ENCODE results near the gene ESRRG.
"Not testable (repeated sequence)": the region's sequence is repeated elsewhere in the genome, so short reads cannot be mapped to it uniquely, and the experiment has no call there.

The ESRRG gene

DNA sequence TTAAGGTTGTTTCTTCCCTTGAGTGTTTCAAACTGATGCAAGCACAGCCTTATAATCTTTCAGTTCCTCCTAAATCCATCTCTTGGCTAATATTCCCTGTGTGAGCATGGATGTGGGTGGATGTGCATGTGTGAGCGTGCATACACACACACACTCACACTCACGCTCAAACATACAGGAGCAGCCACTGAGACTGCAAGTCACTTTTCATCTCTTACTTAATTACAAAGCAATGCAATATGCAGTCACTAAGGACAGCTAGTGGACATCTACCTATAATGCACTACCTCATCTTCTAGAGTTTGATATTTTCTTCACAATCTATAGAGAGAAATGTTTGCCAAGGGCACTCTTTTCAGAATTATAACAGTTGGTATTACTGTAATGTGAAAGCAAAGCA is 1.4 kb downstream of the ESRRG start:
- Mint-ChIP-seq H3K36me3 (no peaks in the 10 kb centered on the region), H3K4me3 (no peak overlapping the region), H3K4me1 (no peaks in the 10 kb centered on the region), H3K9me3 (no peaks in the 10 kb centered on the region), H3K27ac (no peak overlapping the region), H3K27me3 (peaks cover 13% of the 10 kb centered on the region)

DNA sequence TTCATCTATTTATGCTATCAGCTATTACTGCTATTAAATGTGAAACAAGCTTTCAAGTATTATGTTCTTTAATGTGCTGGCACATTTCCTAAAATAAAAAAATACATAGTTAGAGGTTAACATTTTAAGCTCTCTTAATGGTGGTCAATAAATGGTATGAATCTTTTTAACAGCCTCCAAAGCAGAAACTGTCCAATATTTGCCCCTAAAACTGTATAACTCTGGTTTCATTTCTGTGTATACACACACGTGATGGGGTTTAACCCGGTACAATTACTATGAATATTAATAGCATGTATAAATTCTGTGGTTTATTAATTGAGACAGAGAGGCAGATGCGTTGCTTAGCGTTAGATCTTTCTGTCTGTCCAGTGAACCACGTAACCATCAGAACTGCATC is 2.2 kb downstream of the ESRRG start:
- Mint-ChIP-seq H3K4me3 (no peak overlapping the region), H3K36me3 (no peaks in the 10 kb centered on the region), H3K27ac (no peak overlapping the region), H3K9me3 (no peaks in the 10 kb centered on the region), H3K27me3 (peaks cover 13% of the 10 kb centered on the region), H3K4me1 (no peaks in the 10 kb centered on the region)

DNA sequence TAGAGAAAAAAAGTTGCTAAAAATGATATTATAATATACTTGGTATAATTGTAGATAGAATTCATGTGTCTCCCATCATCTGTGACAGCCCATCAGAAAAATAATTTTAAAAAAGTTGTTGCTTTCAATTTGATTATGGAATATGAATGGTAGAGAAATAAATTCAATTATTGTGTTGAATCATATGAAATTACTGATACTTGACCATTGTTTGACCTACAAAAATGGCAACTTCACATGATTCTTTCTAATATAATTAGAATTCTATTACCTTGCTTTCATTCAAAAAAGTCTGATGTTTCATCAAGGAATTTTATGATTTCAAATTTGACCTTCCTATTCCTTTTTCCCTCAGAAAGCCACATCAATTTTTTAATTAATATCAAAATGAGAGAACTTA is 11.5 kb downstream of the ESRRG start:
- Mint-ChIP-seq H3K4me1 (no peaks in the 10 kb centered on the region), H3K9me3 (no peaks in the 10 kb centered on the region), H3K4me3 (no peak overlapping the region), H3K36me3 (no peaks in the 10 kb centered on the region), H3K27me3 (no peaks in the 10 kb centered on the region), H3K27ac (no peak overlapping the region)

DNA sequence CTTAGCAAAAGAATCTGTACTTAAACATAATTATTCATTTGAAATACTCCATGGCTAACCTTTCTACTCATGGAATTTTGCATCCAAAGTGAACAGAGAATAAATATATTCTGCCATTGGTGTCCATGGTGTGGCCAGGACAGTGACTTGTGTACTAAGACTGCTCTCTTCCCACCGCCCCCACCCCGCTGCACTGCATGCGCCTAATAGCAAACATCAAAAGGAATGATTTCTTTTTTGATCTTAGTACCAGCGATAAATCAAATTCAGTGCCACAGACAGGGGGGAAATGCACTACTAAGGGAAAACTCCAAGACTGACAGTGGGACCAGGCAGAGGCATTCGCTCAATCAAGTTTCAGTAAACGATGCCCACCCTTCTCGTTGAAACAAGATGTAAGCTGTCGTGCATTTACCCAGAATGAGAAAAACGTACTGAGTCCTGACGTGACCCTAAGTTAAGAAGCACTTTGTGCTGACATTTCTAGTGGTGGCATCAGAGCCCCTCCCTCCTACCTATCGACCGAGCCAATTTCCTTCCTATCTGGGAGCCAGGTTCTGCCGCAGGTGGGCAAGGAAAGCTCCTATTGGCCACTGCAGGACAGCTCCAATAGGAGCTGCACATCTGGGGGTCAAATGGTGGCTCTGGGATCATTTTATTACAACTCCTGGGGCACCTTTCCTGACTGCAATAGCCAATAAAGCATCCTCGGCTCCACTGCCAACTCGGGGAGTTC is 12.5 kb downstream of the ESRRG start:
- Mint-ChIP-seq H3K27me3 (no peaks in the 10 kb centered on the region), H3K4me3 (no peak overlapping the region), H3K4me1 (no peaks in the 10 kb centered on the region), H3K27ac (no peak overlapping the region), H3K9me3 (no peaks in the 10 kb centered on the region), H3K36me3 (no peaks in the 10 kb centered on the region)

DNA sequence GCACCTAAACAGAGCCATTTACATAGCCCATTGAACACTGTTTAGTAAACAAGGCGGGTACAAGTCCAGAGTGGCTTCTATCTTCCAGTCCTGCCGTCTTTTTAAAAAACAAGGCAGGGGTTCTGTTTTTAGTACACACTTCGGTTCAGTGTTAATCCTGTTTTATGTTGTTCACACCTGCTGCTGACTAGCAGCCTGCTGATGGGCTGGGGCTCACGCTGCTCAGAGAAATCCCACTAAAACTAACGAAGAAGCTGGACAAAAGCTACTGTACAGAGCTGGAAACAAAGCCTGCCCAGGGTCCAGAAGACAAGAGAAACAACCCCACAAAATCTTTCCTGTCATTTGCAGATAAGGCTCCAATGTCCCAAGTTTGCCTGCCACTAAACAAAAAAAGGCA is 13.2 kb downstream of the ESRRG start:
- no peaks in the 10 kb centered on the region for H3K36me3 Mint-ChIP-seq
- no peaks in the 10 kb centered on the region for H3K27me3 Mint-ChIP-seq
- H3K4me3 Mint-ChIP-seq, result no peak overlapping the region
- H3K27ac Mint-ChIP-seq, result no peak overlapping the region
- no peaks in the 10 kb centered on the region for H3K4me1 Mint-ChIP-seq
- no peaks in the 10 kb centered on the region for H3K9me3 Mint-ChIP-seq

DNA sequence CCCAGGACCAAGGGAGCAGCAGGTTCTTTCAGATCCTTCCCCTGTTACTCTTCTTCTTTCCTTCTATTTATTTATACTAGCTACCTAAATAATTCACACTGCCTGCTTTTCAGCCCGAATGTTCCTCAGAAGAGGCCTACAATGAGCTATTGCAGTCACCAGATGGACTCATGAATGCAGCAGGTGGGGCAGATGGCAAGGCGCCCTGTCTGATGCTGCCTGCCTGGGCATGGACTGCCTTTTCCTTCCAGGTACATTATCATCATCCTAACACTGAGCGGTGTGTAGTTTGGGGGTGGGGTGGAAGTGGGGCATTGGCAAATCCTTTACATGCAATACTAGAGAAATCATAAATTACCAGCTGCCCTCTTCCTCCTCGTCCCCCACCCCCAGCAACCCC is 17.6 kb downstream of the ESRRG start:
- Mint-ChIP-seq H3K36me3 (no peaks in the 10 kb centered on the region), H3K4me3 (no peak overlapping the region), H3K4me1 (no peaks in the 10 kb centered on the region), H3K27ac (no peak overlapping the region), H3K9me3 (no peaks in the 10 kb centered on the region), H3K27me3 (no peaks in the 10 kb centered on the region)

DNA sequence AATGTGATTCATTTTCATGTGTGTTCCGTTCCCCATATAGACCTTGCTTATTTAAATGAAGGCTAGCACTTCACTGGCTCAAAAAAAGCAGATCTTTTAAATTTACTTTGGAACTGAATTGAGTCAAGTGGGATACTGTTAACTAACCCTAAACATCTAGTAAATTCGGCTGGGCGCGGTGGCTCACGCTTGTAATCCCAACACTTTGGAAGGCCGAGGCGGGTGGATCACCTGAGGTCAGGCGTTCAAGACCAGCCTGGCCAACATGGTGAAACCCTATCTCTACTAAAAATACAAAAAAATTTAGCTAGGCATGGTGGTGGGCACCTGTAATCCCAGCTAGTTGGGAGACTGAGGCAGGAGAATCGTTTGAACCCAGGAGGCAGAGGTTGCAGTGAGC is 19.2 kb downstream of the ESRRG start:
- not testable (repeated sequence) for H3K9me3 Mint-ChIP-seq, H3K27me3 Mint-ChIP-seq, H3K4me1 Mint-ChIP-seq, H3K4me3 Mint-ChIP-seq, H3K27ac Mint-ChIP-seq, H3K36me3 Mint-ChIP-seq

DNA sequence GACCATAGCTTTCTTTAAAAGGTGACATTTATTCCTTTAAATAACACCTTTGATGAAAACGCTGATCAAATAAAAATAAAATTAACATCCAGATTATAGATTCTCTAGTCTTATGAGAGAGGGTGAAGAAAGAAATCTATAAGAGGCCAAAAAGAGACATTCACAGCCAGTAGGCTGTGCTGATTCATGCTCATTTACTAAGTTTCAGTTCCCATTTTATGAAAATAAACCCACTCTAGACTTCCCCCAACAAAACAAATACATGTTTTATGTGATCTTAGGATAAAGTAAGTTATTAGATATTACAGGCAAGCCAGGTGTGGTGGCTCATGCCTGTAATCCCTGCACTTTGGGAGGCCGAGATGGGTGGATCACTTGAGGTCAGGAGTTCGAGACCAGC is 21.1 kb downstream of the ESRRG start:
- H3K9me3 Mint-ChIP-seq, result no peaks in the 10 kb centered on the region

DNA sequence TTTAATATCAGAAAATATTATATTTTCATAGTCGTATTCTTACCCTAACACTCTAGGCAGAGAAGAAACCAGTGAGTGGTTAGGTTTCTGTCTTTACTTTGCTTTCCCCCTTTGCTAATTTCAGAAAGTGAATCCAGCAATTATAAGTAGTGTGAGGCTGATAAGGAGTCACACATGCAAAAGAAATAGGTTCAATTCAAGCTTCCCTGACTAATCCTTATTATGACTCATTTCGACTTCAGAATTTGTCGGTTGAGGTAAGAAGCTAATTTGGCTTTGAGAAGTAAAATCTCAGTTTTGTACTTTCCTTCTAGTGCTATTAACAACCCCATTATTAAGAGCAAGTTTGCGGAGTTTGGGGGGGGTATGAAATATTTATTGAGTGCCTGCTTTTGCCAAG is 22.4 kb downstream of the ESRRG start:
- no peaks in the 10 kb centered on the region for H3K36me3 Mint-ChIP-seq

More for the DNA sequence above, 21.1 kb downstream of the ESRRG start:
- H3K36me3 Mint-ChIP-seq, result no peaks in the 10 kb centered on the region
- H3K27ac Mint-ChIP-seq, result no peak overlapping the region
- H3K27me3 Mint-ChIP-seq, result no peaks in the 10 kb centered on the region
- no peaks in the 10 kb centered on the region for H3K4me1 Mint-ChIP-seq
- no peak overlapping the region for H3K4me3 Mint-ChIP-seq

DNA sequence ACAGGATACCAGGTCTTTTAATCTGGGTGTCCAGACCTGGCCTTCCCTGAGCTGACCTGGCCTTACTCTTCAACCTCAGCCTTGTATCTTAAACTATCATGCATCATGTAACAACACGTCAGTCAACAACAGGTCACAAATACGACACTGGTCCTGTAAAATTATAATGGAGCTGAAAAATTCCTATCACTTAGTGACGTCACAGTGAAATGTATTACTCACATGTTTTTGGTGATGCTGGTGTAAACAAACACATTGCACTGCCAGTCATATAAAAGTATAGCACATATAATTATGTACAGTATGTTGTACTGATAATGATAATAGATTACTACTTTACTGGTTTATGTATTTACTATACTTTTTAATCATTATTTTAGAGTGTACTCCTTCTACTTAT is 31.5 kb downstream of the ESRRG start:
- Mint-ChIP-seq H3K4me3 (no peak overlapping the region), H3K27ac (no peak overlapping the region), H3K36me3 (no peaks in the 10 kb centered on the region)

More for the DNA sequence above, 22.4 kb downstream of the ESRRG start:
- Mint-ChIP-seq H3K4me3 (no peak overlapping the region), H3K4me1 (no peaks in the 10 kb centered on the region), H3K27ac (no peak overlapping the region), H3K27me3 (no peaks in the 10 kb centered on the region), H3K9me3 (no peaks in the 10 kb centered on the region)

DNA sequence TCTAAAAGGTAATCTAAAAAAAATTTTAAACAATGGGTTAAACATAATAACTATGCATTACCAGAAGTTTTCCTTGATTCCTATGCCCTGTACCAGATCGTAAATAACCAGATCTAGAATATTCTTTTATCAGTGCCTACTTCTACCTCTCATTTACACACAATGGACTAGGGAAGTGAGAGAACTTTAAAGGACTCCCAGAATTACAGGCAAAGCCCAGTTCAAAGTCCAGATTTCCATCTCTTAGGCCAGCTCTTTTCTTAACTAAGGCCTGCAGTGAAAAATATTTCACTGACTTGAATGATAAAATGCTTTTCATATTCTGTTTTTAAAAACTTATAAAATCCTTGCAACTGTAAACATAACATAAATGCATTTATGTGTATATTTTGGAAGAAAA is 32.6 kb downstream of the ESRRG start:
- no peaks in the 10 kb centered on the region for H3K36me3 Mint-ChIP-seq
- no peak overlapping the region for H3K27ac Mint-ChIP-seq
- H3K4me3 Mint-ChIP-seq, result no peak overlapping the region
- H3K4me1 Mint-ChIP-seq, result no peaks in the 10 kb centered on the region
- no peaks in the 10 kb centered on the region for H3K27me3 Mint-ChIP-seq
- peaks cover 4% of the 10 kb centered on the region for H3K9me3 Mint-ChIP-seq

More for the DNA sequence above, 31.5 kb downstream of the ESRRG start:
- Mint-ChIP-seq H3K9me3 (peaks cover 4% of the 10 kb centered on the region), H3K27me3 (no peaks in the 10 kb centered on the region), H3K4me1 (no peaks in the 10 kb centered on the region)

DNA sequence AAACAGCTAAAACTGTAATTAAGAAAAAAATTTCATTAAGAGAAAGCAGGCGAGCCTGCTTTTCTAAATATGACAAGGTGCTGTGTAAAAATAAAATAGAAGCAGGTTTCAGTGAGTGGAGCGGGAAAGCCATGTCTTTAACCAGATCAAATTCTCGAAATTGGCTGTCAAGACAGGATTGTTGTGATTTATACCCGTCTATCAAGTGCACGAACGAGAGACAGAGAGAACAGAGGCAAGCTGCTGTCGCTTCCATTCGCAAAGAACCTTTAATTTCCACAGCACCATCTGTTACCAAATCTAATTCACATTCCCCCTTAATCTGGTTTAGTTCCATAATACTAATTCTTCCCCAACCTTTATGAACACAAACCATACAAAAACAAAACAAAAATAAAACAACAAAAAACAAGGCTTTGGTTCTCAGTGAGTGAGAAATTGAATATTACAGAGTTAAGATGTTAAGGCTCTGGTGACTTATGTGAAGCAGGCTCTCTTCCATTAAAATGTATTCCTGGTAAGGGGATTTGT is 35.0 kb downstream of the ESRRG start:
- Mint-ChIP-seq H3K27ac (no peak overlapping the region), H3K4me1 (no peaks in the 10 kb centered on the region), H3K9me3 (peaks cover 4% of the 10 kb centered on the region), H3K4me3 (no peak overlapping the region), H3K27me3 (no peaks in the 10 kb centered on the region), H3K36me3 (no peaks in the 10 kb centered on the region)

DNA sequence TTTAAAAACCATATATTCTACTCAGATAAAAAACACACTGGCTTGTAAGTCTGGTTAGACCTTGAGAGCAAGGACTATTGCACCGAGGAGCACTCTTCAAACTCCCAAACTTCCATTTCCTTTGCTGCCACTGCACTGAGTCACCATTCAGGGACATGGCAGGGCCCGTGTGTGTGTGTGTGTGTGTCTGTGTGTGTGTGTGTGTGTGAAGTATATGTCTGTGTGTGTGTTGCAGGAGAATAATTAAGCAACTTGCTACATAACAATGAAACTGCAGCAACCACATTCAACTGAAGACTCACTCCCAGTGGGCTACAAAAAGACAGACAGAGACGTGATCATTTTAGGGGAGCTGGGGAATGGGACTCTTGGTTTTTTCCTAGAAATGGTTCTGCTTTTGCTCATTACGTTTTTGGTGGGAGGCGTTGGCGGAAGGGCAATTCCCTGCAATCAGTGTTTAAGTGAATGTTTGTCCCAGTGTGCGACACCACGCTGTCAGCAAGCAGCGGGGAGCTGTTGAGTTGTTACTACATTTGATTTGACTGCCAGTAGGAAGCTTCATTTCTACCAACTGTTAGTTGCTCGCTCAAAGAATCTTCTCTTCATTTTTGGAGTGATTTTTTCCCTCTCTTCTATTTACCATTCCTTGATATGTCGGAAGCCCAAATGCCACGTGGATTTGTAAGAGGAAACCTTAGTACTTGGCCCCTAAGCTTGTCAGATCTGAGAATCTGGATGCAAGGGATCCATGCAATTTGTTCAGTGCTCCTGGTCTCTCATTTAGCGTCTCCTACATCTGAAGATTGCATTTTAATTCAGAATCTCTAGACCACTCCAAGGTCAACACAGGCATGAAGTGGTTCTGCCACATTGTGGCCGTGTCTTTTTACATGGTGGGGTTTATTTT is 36.1 kb downstream of the ESRRG start:
- H3K4me1 Mint-ChIP-seq, result no peaks in the 10 kb centered on the region
- no peak overlapping the region for H3K27ac Mint-ChIP-seq
- no peak overlapping the region for H3K4me3 Mint-ChIP-seq
- H3K27me3 Mint-ChIP-seq, result no peaks in the 10 kb centered on the region
- H3K9me3 Mint-ChIP-seq, result peaks cover 4% of the 10 kb centered on the region
- no peaks in the 10 kb centered on the region for H3K36me3 Mint-ChIP-seq

DNA sequence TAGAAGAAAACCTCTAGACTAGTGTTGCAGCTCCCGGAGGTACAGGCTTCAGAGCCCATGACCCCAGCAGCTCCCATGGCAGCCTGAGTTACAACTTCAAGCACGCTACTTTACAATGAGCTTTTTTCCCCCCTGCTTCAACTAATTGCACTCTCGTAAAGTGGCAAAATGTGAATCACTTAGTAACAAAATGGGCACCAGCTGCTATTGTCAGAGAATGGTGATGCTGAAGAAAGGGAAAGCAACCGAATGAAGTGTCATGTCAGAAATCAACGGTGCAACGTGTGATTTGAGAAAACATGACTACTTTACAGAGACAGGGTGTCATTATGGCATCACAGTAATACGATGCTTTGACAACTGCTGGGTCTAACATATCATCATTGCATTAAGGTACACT is 40.5 kb downstream of the ESRRG start:
- Mint-ChIP-seq H3K27me3 (peaks cover 1% of the 10 kb centered on the region), H3K4me1 (no peaks in the 10 kb centered on the region), H3K36me3 (no peaks in the 10 kb centered on the region), H3K4me3 (no peak overlapping the region), H3K27ac (no peak overlapping the region), H3K9me3 (peaks cover 9% of the 10 kb centered on the region)

DNA sequence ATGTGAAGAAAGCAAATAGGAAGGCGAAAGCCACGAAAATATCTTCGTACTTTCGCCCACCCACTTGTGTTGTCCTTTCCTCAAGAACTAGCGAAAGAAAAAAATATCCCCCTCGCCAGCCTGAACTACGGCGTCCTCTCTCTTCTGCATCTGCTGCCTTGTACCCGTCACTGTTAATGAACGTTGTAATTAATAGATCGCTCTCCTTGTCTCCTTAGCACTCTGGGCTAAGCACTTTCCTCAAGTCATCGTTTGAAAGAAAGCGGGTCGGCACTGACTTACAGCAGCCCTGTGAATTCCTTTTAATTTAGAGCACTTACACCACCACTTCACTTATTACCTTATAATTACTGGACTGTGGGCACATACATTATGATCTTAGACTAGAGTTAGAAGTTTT is 44.1 kb downstream of the ESRRG start:
- Mint-ChIP-seq H3K27ac (no peak overlapping the region), H3K27me3 (peaks cover 1% of the 10 kb centered on the region), H3K4me3 (no peak overlapping the region), H3K4me1 (no peaks in the 10 kb centered on the region), H3K9me3 (peaks cover 9% of the 10 kb centered on the region), H3K36me3 (no peaks in the 10 kb centered on the region)

Measured in activated naive CD4-positive, alpha-beta T cell treated with anti-CD3 and anti-CD28 coated beads, Interleukin-2, amount 50 U/mL, for 24 hours (primary cell).